K562 (cell line): ENCODE data around the gene PHF20. TPM values are rescaled to one million over a fixed set of nuclear protein-coding genes. Genes with fewer than 3 reads are reported as not detected.

Experiments used
- ATAC-seq: fragments of 200-7000 bp; cut with Tn5 transposase; 3 replicates; pipeline ENCODE4 v1.9.1; 2020; ENCODE audit warnings: moderate library complexity
- BruUV-seq: library from RNA; stranded (reverse); fragments of 400-500 nt; replicated peaks from 2 replicates; lab custom pipeline; 2021; lab: Mats Ljungman, UMichigan
- CTCF ChIA-PET: fragments of 300-600 bp; formaldehyde crosslinking; extraction: SDS; loops from one replicate; lab custom pipeline; 2021; ENCODE audit warnings: low intra/inter-chr PET ratio; lab: Yijun Ruan, JAX
- POLR2A ChIA-PET: fragments of 300-600, 350-650 bp; sonication (Branson Sonifier 250); formaldehyde crosslinking; extraction: SDS; loops from one replicate; lab custom pipeline; 2021; ENCODE audit warnings: antibody characterized with exemption, inconsistent platforms; lab: Yijun Ruan, JAX
- DNase-seq, 4 experiments: peaks; one replicate each; pipeline versions ENCODE4 v3.0.0 to v3.0.0-alpha.2; 2011 to 2018; ENCODE audit warnings: low spot score in 3 of 4, mixed read lengths in 3 of 4; ENCODE audit errors: extremely low read depth in 1 of 4
- FAIRE-seq: peaks from 2 replicates; lab custom pipeline; 2011; peaks lifted over from hg19 to GRCh38; lab: Jason Lieb, UNC
- H2AFZ ChIP-seq: 2 replicates; pipeline ENCODE4 v1.6.0; 2011; ENCODE audit warnings: low read depth, low read length, control low read depth, inconsistent platforms
- H3K27ac ChIP-seq: fragments of 200-600 bp; 3 replicates; pipeline ENCODE4 v1.8.0; 2011; ENCODE audit warnings: low read depth, mild to moderate bottlenecking, control low read depth, inconsistent platforms, low read length, moderate library complexity, mixed read lengths; ENCODE audit errors: extremely low read depth
- H3K27me3 ChIP-seq, 2 experiments: fragments of 300-600 bp in 1 of 2; 2 replicates in 1 of 2; 3 replicates in 1 of 2; pipeline versions ENCODE4 v1.6.0 to v1.8.0; 2011; ENCODE audit warnings: inconsistent platforms in 2 of 2, low read length in 2 of 2, mild to moderate bottlenecking in 1 of 2, mixed read lengths in 1 of 2, moderate library complexity in 1 of 2; ENCODE audit not compliant: control insufficient read depth in 2 of 2, insufficient read depth in 2 of 2
- H3K36me3 ChIP-seq: fragments of 300-600 bp; 3 replicates; pipeline ENCODE4 v1.8.0; 2011; ENCODE audit warnings: mild to moderate bottlenecking, low read length, inconsistent platforms; ENCODE audit not compliant: control insufficient read depth, insufficient read depth
- H3K4me1 ChIP-seq, 2 experiments: fragments of 200-600 bp in 1 of 2; replicated peaks in 1 of 2; 2 replicates in 1 of 2; 3 replicates in 1 of 2; pipeline versions ENCODE4 v1.5.1 to v1.8.0; 2011; ENCODE audit warnings: inconsistent platforms in 2 of 2, low read length in 2 of 2, mild to moderate bottlenecking in 1 of 2, mixed read lengths in 1 of 2, moderate library complexity in 1 of 2; ENCODE audit not compliant: control insufficient read depth in 2 of 2, insufficient read depth in 2 of 2
- H3K4me2 ChIP-seq: 2 replicates; pipeline ENCODE4 v1.6.1; 2011; ENCODE audit warnings: low read length, control low read depth, inconsistent platforms, mixed read lengths; ENCODE audit not compliant: insufficient read depth
- H3K4me3 ChIP-seq: fragments of 200-600 bp; sonication (generic), shearing (Covaris generic); 2 replicates; pipeline ENCODE4 v1.5.1; 2016; ENCODE audit warnings: control low read depth, inconsistent platforms
- H3K79me2 ChIP-seq: fragments of 200-600 bp; 3 replicates; pipeline ENCODE4 v1.8.0; 2011; ENCODE audit warnings: low read length, inconsistent platforms; ENCODE audit not compliant: control insufficient read depth, insufficient read depth
- H3K9ac ChIP-seq, 2 experiments: 2 replicates each; pipeline versions ENCODE4 v1.6.0 to v1.6.1; 2011; ENCODE audit warnings: low read depth in 2 of 2, low read length in 2 of 2, control low read depth in 1 of 2, inconsistent platforms in 1 of 2, mild to moderate bottlenecking in 1 of 2, mixed read lengths in 1 of 2; ENCODE audit not compliant: insufficient read depth in 1 of 2
- H3K9me1 ChIP-seq: one replicate; pipeline ENCODE4 v1.6.0; 2011; ENCODE audit warnings: inconsistent platforms, mild to moderate bottlenecking, low read length, moderate library complexity; ENCODE audit not compliant: control insufficient read depth, insufficient read depth
- H3K9me3 ChIP-seq: replicated peaks from 2 replicates; pipeline ENCODE4 v1.5.1; 2011; ENCODE audit warnings: low read depth, low read length, inconsistent platforms; ENCODE audit not compliant: control insufficient read depth, insufficient read depth
- H4K20me1 ChIP-seq: replicated peaks from 2 replicates; pipeline ENCODE4 v1.6.1; 2011; ENCODE audit warnings: low read length, inconsistent platforms, mixed read lengths; ENCODE audit not compliant: control insufficient read depth, insufficient read depth
- ADNP ChIP-seq: fragments of 200-800 bp; sonication (Bioruptor generic); IDR thresholded peaks from 2 replicates; pipeline ENCODE4 v1.6.1; 2016; ENCODE audit warnings: missing genetic modification characterization, missing compliant biosample characterization
- ARID4B ChIP-seq: sonication (generic); formaldehyde crosslinking; IDR thresholded peaks from 2 replicates; pipeline ENCODE4 v1.8.0; 2022; ENCODE audit warnings: mild to moderate bottlenecking, missing genetic modification reagents
- DPF2 ChIP-seq: fragments of 450-650 bp; IDR thresholded peaks from 2 replicates; pipeline ENCODE4 v1.6.1; 2016
- GABPA ChIP-seq: fragments of 200-800 bp; sonication (Bioruptor generic); conservative IDR thresholded peaks from 2 replicates; pipeline ENCODE4 v1.6.1; 2016; ENCODE audit warnings: low read depth, missing genetic modification characterization, missing compliant biosample characterization
- MCM2 ChIP-seq: fragments of 450-650 bp; IDR thresholded peaks from 2 replicates; pipeline ENCODE4 v1.6.1; 2017; ENCODE audit warnings: low read depth, mild to moderate bottlenecking
- WGBS: fragments of 100-300 bp; shearing (Covaris generic); methylation state at CpG from one replicate; pipeline ENCODE4 v1.1.6; 2016; ENCODE audit warnings: low coverage, mixed read lengths; ENCODE audit not compliant: insufficient coverage; ENCODE audit errors: missing lambda C conversion rate; 5-methylcytosine and 5-hydroxymethylcytosine counted together
- in situ Hi-C: fragments of 300-500 bp; cut with MboI; formaldehyde crosslinking; loops from 4 replicates; pipeline ENCODE4 v1.15.0; 2018; ENCODE audit warnings: inconsistent platforms, mixed read lengths
- intact Hi-C: fragments of 100-400 bp; cut with micrococcal nuclease; formaldehyde crosslinking; loops from 2 replicates; pipeline ENCODE4 v1.14.2; 2022
- polyA plus RNA-seq, 8 experiments: library from polyadenylated mRNA; depleted of rRNA in 4 of 8; stranded (reverse) in 5 of 8; unstranded in 3 of 8; fragments of >200 nt; fragmentation: Nextera tagmentation in 2 of 8; fragmentation: Illumina TruSeq in 1 of 8; extraction: Ambion mirVana in 2 of 8; extraction: Trizol in 1 of 8; gene quantifications; 2 replicates each; pipeline versions ENCODE4 v1.2.1 to v1.2.3, GENCODE V29; 2011 to 2014; ENCODE audit warnings: inconsistent platforms in 1 of 8, missing spikeins in 1 of 8
- total RNA-seq, 7 experiments: library from RNA; depleted of rRNA in 6 of 7; stranded (reverse); fragments of >200 nt in 6 of 7; fragmentation: Illumina TruSeq in 2 of 7; extraction: Trizol in 2 of 7; gene quantifications; 2 replicates each; pipeline versions ENCODE4 v1.2.1 to v1.2.3, GENCODE V29; 2011 to 2021; ENCODE audit warnings: low replicate concordance in 1 of 7
- TF ChIP-seq, protein P1 (sequence below): fragments of 250-450 bp; sonication (Bioruptor Pico); IDR thresholded peaks from 2 replicates; pipeline ENCODE4 v1.4.0; 2020

The PHF20 gene
- total and polyA plus RNA-seq, 9 of the 15 experiments (the other 6 are each of a cell fraction or from before 2014, with no cell fraction given) = 49.9 to 196 (median 70.7) TPM

- WGBS = 23% methylated on average over 6 of the region's 6 CpGs
Observed at GRCh38 chr20:35984382-35984781, 212.6 kb downstream of the PHF20 start.

GRCh38 chr20:35985806-35986205 lies 214.0 kb downstream of the PHF20 start:
- in situ Hi-C loops = loop anchor here (25.0 kb wide), 1 partner anchor 451 kb away; no protein-coding TSS in a partner anchor
- no peaks in the 10 kb centered on the region for H3K9me3 ChIP-seq
- H3K36me3 ChIP-seq = no peaks in the 10 kb centered on the region
- FAIRE-seq (no peak), DNase-seq (no peak), ATAC-seq (no peak)
- ChIA-PET POLR2A (interaction anchor here (0.5 to 2.1 kb wide), 2 partner anchors 9 to 362 kb away, joined by 3 to 9 read pairs; no protein-coding TSS in a partner anchor), CTCF (no interaction called here)
- BruUV-seq = no TSS peak
- no peak overlapping the region for H3K27ac ChIP-seq
- peaks cover 0 to 5% of the 10 kb centered on the region in 2 experiments; a peak in 2 of 5 replicates for H3K27me3 ChIP-seq
- H3K4me3 ChIP-seq = no peak overlapping the region
- intact Hi-C loops = no loop called here
- H4K20me1 ChIP-seq = no peaks in the 10 kb centered on the region
- no peaks in the 10 kb centered on the region for H3K4me1 ChIP-seq
- WGBS = 12% methylated on average over 2 of the region's 2 CpGs
- H3K79me2 ChIP-seq = no peaks in the 10 kb centered on the region
- no peak overlapping the region for H3K4me2 ChIP-seq
- no peak overlapping the region for H2AFZ ChIP-seq
- H3K9ac ChIP-seq = no peak overlapping the region
- no peaks in the 10 kb centered on the region for H3K9me1 ChIP-seq
- TF ChIP-seq, protein P1, sequence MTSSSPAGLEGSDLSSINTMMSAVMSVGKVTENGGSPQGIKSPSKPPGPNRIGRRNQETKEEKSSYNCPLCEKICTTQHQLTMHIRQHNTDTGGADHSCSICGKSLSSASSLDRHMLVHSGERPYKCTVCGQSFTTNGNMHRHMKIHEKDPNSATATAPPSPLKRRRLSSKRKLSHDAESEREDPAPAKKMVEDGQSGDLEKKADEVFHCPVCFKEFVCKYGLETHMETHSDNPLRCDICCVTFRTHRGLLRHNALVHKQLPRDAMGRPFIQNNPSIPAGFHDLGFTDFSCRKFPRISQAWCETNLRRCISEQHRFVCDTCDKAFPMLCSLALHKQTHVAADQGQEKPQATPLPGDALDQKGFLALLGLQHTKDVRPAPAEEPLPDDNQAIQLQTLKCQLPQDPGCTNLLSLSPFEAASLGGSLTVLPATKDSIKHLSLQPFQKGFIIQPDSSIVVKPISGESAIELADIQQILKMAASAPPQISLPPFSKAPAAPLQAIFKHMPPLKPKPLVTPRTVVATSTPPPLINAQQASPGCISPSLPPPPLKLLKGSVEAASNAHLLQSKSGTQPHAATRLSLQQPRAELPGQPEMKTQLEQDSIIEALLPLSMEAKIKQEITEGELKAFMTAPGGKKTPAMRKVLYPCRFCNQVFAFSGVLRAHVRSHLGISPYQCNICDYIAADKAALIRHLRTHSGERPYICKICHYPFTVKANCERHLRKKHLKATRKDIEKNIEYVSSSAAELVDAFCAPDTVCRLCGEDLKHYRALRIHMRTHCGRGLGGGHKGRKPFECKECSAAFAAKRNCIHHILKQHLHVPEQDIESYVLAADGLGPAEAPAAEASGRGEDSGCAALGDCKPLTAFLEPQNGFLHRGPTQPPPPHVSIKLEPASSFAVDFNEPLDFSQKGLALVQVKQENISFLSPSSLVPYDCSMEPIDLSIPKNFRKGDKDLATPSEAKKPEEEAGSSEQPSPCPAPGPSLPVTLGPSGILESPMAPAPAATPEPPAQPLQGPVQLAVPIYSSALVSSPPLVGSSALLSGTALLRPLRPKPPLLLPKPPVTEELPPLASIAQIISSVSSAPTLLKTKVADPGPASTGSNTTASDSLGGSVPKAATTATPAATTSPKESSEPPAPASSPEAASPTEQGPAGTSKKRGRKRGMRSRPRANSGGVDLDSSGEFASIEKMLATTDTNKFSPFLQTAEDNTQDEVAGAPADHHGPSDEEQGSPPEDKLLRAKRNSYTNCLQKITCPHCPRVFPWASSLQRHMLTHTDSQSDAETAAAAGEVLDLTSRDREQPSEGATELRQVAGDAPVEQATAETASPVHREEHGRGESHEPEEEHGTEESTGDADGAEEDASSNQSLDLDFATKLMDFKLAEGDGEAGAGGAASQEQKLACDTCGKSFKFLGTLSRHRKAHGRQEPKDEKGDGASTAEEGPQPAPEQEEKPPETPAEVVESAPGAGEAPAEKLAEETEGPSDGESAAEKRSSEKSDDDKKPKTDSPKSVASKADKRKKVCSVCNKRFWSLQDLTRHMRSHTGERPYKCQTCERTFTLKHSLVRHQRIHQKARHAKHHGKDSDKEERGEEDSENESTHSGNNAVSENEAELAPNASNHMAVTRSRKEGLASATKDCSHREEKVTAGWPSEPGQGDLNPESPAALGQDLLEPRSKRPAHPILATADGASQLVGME = no peak
- TF ChIP-seq ADNP = no peak
- no peak for TF ChIP-seq ARID4B (CRISPR knock-in tag)

More at GRCh38 chr20:35984382-35984781, 212.6 kb downstream of the PHF20 start:
- Histone ChIP-seq H3K79me2 (no peaks in the 10 kb centered on the region), H3K27me3 (peaks cover 0 to 5% of the 10 kb centered on the region in 2 experiments; a peak in 1 of 5 replicates), H3K9me3 (no peaks in the 10 kb centered on the region), H3K27ac (no peak overlapping the region), H4K20me1 (no peaks in the 10 kb centered on the region)
- no peak for FAIRE-seq
- TF ChIP-seq DPF2 (no peak), GABPA (tag) (peak; percentile 56), MCM2 (no peak)
- TF ChIP-seq, all 486 proteins: peak for 1
- Histone ChIP-seq H3K4me1 (peaks cover 0 to 5% of the 10 kb centered on the region in 2 experiments; a peak in 2 of 5 replicates), H3K4me2 (no peak overlapping the region), H3K36me3 (no peaks in the 10 kb centered on the region), H3K9me1 (no peaks in the 10 kb centered on the region), H3K4me3 (no peak overlapping the region), H3K9ac (no peak overlapping the region), H2AFZ (peak overlapping the region; percentile 57)
- intact Hi-C loops = no loop called here
- ChIA-PET CTCF (no interaction called here), POLR2A (interaction anchor here (0.8 to 1.9 kb wide), 2 partner anchors 9 to 30 kb away, joined by 3 to 6 read pairs; partner anchors contain the start of gene SCAND1)
- ATAC-seq (no peak), DNase-seq (no peak)
- BruUV-seq = no TSS peak
- in situ Hi-C loops = loop anchor here (25.0 kb wide), 1 partner anchor 453 kb away; no protein-coding TSS in a partner anchor
